ENCODE data around the gene UGT1A5.

UGT1A5 gene

DNA sequence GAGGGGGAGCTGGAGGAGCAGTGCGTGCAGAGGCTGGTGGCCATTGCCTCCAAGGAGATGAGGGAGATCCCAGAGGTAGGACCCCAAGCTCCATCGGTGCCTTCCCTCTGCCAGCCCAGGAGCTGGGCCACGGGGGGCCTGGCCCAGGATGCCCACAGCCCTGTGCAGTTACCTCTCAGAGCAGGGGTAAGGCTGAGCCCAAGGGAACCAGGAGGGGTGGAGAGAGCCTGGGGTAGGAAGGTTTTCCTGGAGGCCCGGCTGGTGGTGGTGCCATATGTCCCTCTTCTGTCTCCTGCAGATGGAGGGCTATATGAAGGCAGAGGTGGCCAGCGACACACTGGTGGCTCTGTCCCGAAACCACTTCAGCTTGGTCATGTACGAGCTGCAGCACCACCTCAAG, 76.8 kb downstream of the UGT1A5 start:
- DNase-seq: no peak

DNA sequence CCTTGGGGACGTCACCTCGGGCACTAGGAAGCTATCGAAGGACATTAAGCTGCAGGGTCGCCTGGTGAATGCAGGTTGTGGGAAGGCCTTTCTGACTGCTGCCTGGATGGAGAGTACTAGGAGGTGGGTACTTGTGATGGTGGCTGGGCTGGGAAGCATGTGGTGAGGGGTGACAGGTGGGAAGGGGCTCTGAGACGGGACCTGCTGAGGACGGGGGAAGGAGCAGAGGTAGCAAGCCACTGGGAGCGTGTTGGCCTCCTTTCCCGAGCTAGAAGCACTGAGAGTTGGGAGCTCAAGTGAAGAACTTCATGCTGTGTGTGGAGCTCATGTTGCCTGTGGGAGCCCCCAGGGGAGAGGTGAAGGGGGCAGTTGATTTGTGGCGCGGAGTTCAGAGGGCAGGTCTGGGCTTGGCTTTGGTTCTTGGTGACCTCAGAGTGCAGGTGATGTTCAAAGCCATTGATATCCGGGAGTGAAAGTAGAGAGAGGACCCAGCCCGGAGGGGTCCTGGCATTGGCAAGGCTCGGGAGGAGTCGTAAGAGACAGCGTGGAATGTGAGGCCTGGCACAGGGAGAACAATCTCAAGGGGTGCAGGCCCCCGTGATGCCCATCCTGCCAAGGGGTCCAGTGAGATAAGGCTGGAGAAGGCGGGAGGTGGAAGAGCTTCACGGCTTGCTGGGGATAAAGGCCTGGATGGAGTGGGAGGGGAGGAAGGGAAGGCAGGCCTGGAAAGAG, 78.6 kb downstream of the UGT1A5 start:
- no peak for DNase-seq

DNA sequence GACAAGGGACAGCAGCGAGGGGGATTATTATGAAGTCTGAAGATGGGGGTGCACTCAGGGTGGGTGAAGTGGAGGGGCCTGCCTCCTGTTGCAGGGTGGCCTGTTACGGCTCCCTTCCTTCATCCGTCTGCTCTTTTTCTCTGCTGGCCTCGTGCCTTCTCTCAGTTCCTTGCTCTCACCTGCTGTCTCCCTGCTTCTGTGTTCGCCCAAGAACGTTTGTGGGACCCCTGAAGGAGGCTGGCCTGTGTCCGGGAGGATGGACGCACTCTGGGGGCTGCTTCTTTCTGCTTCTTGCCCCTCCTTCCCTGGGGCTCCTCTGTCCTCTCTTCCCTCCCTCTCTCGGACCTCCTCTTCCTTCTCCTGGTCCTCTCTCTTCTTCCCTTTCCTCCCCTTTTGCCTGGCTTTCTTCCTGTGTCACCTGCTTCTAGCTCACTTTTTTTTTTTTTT, 79.2 kb downstream of the UGT1A5 start:
- DNase-seq: no peak

DNA sequence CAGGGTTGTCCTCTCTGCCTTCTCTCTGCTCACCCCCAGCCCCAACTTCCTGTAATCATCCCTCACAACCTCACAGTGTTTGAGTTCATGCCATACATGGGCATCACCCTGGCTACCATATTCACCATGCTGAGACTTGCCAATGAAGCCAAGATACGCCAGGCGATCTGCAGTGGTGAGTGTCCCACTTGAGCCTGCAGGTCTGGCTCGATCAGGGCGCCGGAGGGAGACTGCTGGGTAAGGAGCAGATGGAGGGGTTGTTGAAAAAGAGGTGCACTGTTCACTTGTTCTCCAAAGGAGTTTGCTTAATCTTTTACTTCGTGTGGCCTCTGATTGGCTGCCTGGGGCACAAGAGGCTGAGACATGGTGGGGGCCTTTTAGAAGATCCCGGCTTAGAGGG, 80.0 kb downstream of the UGT1A5 start:
- DNase-seq: no peak

DNA sequence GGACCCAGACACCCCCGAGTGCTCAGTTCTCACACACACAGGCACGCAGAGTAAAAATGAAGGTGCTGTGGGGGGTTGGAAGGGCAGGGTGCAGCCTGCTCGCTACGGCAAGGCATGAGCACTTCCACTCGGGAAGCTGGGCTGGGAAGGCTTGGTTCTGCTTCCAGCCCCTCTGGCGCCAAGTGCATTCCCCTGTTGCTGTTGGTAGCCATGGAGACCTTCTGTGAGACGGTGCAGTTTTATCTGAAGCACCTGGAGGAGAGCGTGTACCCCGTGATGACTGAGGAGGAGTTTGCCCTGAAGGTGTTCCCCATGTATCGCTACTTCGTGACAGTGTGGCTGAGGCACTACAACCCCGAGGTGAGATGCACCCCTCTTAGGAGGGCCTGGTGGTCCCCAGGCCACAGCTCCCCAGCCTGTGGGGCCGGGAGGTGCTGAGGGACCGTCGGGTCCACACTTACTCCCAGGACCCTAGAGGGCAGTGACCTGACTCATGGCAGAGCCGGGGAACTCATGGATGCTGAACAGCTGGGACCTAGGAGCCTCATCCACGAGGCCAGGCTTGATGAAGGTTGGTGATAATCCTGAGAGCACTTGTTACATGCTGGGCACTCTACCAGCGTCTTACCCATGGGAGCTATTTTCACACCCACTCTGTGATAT, 80.9 kb downstream of the UGT1A5 start:
- DNase-seq: no peak

DNA sequence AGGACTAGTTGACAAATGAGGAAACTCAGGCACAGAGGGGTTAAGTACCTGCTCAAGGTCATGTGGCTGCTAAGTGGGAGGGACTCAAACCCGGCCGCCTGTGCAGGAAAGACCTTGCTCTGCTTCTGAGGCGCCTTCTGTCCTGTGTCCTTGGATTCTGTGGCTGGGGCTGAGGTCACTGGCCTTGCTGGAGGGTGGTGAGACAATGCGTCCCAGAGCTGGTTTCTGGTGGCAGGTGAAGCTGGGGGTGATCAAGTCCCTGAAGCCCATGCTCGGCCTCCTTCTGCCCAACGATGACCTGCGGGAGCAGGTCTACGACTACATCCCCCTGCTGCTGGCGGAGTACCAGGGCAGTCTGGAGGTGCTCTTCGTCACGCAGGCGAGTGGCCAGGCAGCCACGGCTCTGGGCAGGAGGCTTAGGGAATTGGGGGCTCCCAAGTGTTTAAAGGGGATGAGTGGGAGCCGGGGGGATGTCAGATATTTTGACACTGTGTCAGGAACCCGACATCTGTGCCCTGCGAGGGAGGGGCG, 81.5 kb downstream of the UGT1A5 start:
- DNase-seq: no peak

DNA sequence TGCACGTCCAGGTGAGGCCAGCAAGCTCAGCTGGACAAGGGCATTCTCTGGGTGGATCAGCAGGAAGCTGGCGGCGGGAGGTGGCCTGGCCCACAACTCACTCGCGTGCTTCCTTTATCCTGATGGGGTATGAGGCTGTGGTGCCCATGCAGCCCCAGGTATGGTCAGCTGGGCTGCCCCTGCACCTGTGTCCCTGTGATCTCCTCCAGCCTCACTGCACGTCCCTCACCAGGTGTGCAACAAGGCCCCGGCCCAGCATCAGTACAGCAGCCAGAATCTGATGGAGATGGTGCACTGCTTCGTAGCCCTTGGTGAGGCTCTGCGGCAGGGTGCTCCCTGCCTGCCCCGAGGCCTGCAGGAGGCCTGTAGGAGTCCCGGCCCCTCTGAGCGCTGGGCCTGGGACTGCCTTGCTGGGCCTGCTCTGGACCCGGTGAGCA, 83.0 kb downstream of the UGT1A5 start:
- DNase-seq: no peak

DNA sequence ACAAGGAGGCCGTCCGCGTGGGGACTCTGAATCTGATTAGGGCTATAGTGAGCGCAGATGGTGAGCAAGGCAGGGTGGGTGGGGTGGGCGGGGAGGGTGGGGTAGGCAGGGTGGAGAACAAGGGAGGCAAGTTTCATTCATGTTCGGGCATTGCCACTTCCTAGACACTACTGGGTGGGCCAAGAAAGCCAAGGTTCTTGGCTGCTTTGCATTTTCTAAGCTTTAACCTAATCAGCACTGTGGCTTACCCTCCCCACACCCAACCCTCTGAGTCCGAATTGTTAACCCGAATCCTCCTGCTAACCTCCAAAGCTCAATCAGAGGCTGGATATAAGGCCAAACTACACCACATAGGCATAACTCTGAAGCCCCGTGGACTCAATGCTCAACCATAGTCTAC, 83.5 kb downstream of the UGT1A5 start:
- no peak for DNase-seq

DNA sequence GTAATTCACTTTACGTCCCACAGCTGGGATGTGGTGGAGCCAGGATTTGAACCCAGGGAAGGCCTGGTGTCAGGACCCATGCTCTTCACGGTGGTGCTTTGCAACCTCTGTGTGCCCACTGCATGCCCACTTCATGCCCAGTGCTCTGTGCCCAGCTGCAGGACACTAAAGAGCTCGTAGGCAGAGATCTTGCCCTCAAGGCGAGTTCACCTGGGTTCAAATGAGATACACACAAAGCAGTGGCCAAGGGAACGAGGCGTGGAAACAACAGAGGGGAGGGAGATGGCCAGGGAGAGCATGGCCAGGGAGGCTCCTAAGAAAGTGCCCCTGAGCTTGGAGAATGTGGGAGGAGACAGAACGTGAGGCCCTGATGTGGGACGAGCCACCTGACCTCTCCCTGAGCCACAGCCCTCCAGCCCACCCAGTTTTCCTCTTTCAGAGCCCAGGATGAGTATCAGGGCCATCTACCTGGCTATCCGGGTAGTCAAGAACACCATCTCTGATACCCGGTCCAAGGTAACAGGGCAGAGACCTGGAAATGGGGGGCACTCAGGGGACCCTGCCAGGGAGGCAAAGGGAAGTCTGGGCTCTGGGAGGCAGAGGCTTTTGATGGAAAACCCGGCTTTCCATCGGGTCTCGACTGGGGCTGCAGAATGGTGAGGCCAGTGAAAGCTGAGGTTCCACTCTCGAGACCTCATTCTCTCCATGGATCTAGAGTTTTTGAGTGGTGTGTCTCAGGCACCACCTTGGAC, 85.8 kb downstream of the UGT1A5 start:
- DNase-seq: no peak

DNA sequence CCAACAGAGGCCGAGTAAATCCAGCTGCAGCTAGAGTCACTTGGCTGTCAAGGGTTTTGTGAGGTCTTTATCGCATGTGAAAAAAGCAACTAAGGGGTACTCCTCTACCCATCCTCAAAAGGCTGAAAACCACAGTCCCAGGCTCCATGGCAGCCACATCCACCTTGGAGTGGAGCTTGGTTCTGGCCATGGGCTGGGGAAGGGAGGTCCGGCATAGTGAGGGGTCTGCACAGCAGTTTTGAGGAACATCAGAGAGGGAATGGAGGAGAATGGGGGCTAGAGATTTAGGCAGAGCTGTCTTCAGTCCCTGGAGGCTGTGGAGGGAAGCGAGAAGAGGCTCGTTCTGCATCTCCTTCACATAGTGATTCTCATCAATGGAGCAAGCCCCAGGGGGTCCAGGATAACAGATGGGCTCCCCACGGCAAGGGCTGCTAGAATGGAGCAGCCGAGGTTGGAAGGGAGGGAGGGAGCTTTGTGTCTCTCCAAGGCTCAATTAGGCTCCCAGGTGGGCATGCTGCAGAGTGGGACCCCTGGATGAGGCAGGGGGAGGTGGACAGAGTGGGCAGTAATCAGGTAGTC, 86.5 kb downstream of the UGT1A5 start:
- no peak for DNase-seq

DNA sequence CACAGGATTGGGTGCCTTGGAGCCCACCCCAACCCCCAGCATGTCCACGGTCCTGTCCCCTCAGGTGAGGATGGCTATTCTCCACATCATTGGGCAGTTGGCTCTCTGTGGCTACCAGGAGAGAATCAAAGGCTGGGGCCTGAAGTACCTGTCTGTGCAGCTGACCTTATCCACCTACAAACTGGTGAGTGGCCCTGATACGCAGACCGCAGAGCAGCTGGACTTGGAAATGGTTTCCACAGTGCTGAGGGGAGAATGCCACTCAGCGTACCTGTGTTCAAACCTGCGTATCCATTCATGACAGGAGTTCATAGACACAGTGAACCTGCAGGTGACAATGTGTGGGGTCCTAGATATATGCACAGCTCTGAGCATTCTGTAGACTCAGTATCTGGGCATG, 87.0 kb downstream of the UGT1A5 start:
- no peak for DNase-seq

DNA sequence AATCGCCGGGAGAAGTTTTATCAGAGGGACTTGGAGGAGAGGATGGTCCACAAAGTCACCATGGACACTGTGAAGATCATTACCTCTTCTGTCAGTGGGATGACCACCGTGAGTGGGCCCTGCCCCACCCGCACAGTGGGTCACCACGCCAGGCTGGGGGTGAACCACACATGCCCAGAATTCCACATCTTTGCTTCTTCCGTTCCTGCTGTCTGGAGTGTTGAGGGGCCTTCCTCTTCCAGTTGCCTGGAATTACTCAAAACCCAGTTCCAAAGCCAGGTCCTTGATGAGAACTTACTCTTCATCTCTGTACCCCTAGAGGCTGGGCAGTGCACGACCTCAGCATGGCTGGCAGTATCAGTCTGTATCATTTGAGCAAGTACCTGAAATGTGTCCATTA, 87.5 kb downstream of the UGT1A5 start:
- DNase-seq: no peak

DNA sequence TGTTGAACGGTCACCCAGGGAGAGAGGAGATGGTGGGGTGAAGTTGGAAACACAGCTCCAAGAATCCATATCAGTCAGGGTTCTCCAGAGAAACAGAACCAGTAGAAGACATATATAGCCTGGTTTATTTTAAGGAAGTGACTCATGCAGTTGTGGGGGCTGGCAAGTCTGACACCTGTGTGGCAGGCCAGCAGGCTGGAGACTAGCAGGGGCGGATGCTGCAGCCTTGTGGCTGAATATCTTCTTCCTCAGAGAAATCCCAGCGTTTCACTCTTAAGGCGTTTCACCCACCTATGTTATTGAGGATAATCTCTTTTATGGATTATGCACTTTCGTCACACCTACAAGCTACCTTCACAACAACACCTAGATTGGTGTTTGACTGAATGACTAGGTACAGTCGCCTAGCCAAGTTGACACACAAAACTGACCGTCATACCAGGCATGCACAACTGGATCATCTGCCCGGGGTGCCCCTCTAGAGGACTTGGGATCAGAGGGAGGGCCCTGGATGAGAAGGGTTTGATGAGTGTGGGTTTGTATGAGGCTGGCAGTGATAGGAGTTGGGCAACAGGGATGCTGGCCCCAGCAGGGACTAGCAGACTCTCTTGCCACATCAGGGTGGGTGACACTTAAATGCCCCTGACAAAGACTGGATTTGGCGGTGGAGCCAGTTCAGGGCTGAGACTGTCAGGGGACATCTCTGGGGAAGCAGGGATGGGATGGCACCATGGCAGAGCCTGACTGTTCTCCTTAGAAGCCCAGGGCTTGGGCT, 88.8 kb downstream of the UGT1A5 start:
- DNase-seq: no peak

DNA sequence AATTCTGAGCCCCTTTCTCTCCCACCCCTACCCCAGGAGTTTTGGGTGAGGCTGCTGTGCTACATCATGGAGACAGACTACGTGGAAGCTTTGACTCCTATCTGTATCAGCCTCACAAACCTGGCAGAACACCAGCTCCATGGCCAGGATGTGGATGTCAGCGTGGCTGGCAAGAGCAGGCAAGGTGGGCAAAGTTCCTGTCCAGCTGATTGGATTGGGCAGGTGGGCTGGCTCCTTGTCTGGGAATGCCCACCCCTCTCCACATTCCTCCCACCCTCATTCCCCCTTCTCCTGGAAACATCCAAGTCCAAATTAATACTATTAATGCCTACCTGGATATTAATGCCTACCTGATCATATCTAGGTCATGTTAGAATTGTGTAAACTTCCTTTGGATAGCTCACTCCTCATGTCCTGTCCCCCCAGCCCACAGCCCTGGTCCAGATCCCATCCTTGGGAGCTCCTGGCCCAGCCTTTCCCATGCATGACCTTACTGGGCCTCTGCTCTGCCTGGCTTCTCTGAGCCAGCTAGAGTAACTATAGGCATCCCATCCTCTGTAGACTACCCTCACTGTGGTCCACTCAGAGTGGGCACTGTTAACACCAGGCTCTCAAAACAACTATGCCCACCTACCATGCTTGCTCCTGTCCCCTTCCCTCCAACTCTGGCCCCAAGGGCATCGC, 89.6 kb downstream of the UGT1A5 start:
- DNase-seq: no peak

DNA sequence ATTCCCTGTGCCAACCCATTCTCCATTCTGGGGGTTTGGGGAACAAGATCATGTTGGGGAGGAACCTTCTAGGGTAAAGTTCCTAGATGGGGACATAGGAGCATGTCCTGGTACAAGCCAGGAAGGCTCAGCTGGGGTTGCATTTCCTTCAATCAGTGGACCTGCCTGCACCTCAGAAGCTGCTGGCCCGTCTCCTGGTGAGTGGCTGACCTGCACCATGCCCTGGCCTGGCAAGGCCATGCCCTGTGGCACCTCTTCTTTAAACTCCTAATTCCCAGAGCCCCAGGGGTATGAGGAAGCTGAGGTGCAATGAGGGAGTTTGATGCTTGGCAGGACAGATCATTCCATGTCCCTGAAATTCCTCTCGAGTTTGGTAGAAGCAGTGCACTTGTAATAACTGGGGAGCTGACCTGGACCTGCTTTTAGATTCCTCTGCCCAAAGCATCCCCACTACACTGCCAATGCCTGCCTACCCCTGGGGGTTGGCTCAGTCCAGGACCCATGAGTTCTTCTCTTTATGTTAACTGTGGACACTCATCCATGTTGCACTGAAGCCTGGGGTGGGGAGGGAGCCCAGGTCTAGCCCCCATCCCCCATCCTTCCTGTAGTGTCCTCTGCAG, 90.7 kb downstream of the UGT1A5 start:
- no peak for DNase-seq

DNA sequence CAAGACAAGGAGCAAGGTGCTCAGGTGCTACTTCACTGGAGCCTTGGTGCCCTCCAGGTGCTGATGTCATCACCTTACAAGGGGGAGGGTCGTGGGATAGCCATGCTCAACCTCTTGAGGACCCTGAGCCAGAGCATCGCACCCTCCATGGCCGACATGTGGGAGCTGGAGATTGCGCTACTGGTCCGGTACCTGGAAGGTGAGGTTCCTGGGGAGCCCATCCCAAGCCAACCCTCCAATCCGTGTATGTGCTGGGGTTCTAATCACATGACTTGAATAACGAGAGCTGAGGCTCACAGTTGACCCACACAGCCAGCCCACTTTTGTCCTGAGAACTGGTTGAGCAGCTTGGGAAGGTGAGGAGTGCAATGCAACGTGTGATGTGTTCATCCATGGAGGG, 91.3 kb downstream of the UGT1A5 start:
- no peak for DNase-seq

DNA sequence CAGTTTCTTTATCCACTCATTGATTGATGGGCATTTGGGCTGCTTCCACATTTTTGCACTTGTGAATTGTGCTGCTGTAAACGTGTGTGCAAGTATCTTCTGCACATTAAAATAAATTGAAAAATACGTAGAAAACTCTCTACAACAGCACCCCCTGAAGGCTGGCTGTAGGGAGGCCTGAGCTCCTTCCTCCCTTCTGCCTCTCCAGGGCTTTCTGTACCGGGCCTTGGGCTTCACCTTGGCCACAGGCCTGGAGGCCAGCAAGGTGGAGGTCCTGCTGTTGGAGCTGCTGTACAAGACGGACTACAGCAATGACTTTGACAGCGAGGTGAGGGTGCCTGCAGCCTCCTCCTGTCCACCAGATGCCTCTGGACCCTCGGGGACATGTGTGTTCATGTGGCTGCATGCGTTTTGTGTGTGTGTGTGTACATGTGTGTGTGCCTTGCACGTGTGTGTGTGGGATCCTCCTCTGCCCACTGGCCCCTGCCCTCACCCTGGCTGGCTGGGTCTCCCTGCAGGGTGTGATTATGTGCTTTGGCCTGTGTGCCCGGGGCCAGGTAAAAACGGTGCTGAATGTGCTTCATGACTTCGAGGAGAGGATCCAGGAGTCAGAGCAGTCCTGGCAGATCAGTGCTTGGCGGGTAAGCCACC, 94.6 kb downstream of the UGT1A5 start:
- no peak for DNase-seq

DNA sequence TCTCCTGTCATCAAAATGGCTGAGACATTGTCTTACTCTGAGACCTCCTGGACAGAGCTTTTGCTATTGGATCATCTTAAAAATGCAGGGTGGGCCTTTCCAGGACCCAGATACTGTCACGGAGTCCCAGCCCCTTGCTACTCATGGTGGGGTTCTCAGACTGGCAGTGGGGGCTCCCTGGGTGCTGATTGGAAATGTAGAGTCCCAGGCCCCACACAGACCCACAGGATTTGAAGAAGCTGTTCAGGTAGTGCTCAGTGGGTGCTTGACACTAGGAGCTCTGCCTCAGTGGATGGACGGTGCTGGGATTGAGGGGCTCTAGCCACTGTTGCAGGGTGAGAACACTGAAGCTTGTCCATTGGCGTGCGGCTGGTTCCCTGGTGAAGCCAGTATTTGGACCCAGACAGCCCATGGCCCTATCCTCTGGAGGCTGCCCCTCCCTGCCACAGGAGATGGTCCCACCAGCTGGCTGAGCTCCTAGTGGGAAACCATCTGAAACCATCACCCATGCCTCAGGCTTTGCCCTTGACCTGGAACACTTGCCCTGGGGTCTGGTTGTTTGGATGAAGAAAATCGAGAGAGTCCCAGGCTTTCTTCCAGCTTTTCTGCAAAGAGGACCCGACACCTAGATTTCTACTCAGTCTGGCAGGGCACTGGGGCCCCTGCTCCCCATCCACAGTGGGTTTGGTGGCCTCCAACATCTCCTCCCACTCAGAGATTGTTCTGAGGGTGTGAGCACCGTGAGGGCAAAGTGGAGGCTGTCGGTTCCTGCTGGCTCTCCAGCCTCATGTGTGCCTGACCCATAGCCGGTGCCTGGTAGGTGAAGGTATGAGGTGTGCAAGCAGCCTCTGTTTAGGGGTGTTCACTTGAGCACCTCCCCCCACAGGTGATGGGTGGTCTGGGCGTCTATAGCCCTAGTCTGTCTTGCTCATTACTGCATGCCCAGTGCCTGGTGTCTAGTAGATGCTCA, 95.5 kb downstream of the UGT1A5 start:
- DNase-seq: no peak

DNA sequence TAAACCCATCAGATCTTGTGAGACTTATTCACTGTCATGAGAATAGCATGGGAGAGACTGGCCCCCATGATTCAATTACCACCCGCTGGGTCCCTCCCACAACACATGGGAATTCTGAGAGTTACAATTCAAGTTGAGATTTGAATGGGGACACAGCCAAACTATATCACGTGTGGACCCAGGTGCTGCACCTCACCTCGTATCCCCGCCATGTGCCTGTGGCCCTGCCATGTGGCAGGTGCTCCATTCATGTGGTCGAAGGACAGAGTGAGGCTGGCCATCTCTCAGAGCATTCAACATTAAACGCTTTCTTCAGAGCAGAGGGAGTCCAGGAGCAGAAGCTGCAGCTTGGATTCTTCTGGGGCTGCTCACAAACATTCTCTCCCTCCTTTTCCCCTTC, 97.7 kb downstream of the UGT1A5 start:
- no peak for DNase-seq

DNA sequence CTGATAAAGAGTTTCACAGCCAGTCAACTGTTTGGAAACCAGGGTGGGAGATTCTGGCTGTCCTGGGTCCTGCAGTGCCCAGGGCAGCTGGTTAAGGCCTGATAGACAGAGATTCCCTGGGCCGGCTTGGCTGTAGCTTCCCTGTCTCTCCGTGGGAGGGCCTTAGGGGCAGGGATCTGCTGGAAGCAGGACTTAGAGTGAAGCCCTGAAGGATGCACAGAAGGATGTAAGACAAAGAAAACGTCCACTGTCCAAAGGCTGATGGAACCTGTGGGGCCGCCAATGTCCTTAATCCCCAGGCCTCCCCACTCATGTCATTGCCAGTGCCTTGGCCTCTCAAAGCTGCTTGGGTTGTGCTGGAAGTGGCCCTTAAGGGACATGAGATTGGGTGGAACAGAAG, 98.4 kb downstream of the UGT1A5 start:
- DNase-seq: no peak

All from activated CD4-positive, alpha-beta T cell treated with anti-CD3 and anti-CD28 coated beads, Interleukin-2, amount 50 U/mL, for 4 hours (primary cell).